ENCODE results near the gene TARBP1. TPM values are rescaled to one million over a fixed set of nuclear protein-coding genes. Genes with fewer than 3 reads are reported as not detected.
A peak's percentile ranks its signal among the peaks of the same experiment; 100 is the strongest.

TARBP1 gene
- polyA plus RNA-seq, 2 of the 4 experiments (the other 2 are of a cell fraction), result 22.4 to 41.1 TPM

DNA sequence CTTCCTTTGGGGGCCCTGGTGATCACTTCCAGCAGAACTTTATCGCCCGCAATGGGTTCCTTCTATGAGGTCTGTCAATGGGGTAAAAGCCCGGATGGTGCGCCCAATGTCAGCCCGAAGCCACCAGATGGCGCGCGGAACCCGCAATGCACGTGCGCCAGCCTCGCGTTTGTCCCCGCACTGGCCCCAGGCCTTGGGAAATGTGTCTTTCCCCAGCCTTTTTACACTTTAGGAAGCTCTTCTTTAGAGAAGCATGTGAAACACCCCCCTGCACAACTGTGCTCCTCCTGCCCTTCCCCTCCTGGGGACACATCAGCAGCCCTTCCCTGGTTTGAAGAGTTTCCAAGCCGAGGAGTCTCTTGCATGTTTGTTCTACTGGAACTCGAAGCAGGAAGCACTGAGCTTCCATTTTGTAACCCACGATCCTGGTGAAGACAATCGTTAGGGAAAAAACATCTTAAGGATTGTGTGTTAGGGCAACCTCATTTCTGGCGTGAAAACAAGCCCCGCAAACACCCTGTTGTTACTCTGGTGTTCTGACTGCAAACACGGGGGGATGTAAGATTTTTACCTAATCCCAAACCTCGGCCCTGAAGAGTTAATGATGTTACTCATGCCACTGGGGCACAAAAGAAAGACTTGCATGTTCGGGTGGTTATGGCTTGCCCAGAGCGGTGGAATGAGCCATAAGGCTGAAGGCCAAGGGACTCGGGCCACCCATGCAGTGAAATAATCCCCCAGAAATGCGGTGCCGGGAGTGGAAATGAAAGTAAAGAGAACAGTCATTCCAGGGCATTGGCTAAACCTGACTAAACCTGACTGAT, 20.4 kb upstream of the TARBP1 start (continued):
- TF ChIP-seq MAFK (IDR thresholded peaks at IDR 0.05; ENCODE audit: partially characterized antibody) (no peak), GATA3 (IDR thresholded peaks at IDR 0.05; ENCODE audit: borderline replicate concordance) (no peak), NPAS2 (CRISPR knock-in tag; IDR thresholded peaks at IDR 0.05; ENCODE audit: borderline replicate concordance) (peak; percentile 78), BHLHE40 (IDR thresholded peaks at IDR 0.05; ENCODE audit: low read depth, low read length) (peak; percentile 63; the same call in 1 of the 2 replicates), EHF (CRISPR knock-in tag; IDR thresholded peaks at IDR 0.05) (peak; percentile 95), ZC3H11A (IDR thresholded peaks at IDR 0.05) (no peak), HES2 (IDR thresholded peaks at IDR 0.05) (no peak), TFCP2L1 (CRISPR knock-in tag; IDR thresholded peaks at IDR 0.05) (no peak), RARB (CRISPR knock-in tag; IDR thresholded peaks at IDR 0.05) (0 out of 2 replicates have a peak, but pooled peaks have one; percentile 41), CBX2 (IDR thresholded peaks at IDR 0.05; ENCODE audit: borderline replicate concordance, low read depth) (no peak), ZSCAN20 (CRISPR knock-in tag; IDR thresholded peaks at IDR 0.05) (peak; percentile 82), RAD21 (conservative IDR thresholded peaks at IDR 0.05 in 1 of 2, IDR thresholded peaks at IDR 0.05 in 1 of 2) (peak; percentile 98 to 100), SMC3 (IDR thresholded peaks at IDR 0.05) (peak; percentile 100)
- TF ChIP-seq, protein P1, sequence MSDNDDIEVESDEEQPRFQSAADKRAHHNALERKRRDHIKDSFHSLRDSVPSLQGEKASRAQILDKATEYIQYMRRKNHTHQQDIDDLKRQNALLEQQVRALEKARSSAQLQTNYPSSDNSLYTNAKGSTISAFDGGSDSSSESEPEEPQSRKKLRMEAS (IDR thresholded peaks at IDR 0.05), result peak; percentile 96

DNA sequence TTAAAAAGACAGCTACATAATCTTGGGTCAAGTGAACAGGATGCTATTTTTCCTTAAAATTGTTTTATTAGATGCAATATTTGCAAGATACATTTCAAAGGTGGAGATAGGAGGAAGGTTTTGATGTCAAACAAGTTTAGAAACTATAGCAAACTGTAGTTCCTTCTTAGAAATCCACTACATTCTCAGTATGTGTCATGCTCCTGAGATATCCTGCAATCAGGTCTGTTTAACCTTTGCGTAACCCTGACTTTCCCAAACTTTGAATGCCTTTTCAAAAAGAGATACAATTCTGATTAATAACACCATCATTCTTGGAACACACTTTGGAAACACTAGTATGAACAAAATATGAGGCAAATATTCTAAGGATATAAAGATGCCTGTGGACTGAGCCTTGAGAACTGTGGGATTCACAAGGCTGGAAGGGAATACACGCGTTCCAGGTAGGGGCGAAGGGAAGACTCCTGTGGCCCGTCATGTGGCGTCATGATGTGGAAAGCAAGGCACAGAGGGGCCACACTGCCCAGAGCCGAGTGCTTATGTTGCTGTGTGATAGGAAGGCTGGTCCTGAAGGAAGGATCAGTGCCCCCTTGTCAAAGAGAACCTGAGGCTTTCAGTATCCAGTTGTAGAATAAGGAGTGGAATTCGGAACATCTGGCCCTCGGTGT, 19.6 kb upstream of the TARBP1 start:
- Histone ChIP-seq H3K9me3 (no peaks in the 10 kb centered on the region), H3K4me3 (no peak overlapping the region), H3K27ac (peak overlapping the region; percentile 88 to 94), H3K4me2 (peak overlapping the region; percentile 41), H3K4me1 (peaks cover 73% of the 10 kb centered on the region)
- FAIRE-seq, result no peak
- no peak for TF ChIP-seq KDM5A (IDR thresholded peaks at IDR 0.05)
- TF ChIP-seq, protein P1 (IDR thresholded peaks at IDR 0.05), result no peak
- no peak for TF ChIP-seq KDM1A (IDR thresholded peaks at IDR 0.05; ENCODE audit: low read depth)
- TF ChIP-seq REST (IDR thresholded peaks at IDR 0.05), result no peak
- no peak for TF ChIP-seq ZNF302 (CRISPR knock-in tag; IDR thresholded peaks at IDR 0.05)
- TF ChIP-seq SMC3 (IDR thresholded peaks at IDR 0.05), result no peak
- TF ChIP-seq, protein P2, sequence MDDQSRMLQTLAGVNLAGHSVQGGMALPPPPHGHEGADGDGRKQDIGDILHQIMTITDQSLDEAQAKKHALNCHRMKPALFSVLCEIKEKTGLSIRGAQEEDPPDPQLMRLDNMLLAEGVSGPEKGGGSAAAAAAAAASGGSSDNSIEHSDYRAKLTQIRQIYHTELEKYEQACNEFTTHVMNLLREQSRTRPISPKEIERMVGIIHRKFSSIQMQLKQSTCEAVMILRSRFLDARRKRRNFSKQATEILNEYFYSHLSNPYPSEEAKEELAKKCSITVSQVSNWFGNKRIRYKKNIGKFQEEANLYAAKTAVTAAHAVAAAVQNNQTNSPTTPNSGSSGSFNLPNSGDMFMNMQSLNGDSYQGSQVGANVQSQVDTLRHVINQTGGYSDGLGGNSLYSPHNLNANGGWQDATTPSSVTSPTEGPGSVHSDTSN (IDR thresholded peaks at IDR 0.05), result no peak
- no peak for TF ChIP-seq HEYL (CRISPR knock-in tag; IDR thresholded peaks at IDR 0.05)
- no peak for TF ChIP-seq FOSL2 (IDR thresholded peaks at IDR 0.05)
- no peak for TF ChIP-seq FOSL2 (CRISPR knock-in tag; IDR thresholded peaks at IDR 0.05)
- no peak for TF ChIP-seq EHF (CRISPR knock-in tag; IDR thresholded peaks at IDR 0.05)
- no peak for TF ChIP-seq HOXB13 (CRISPR knock-in tag; IDR thresholded peaks at IDR 0.05; ENCODE audit: low read depth)
- no peak for TF ChIP-seq CHD2 (IDR thresholded peaks at IDR 0.05; ENCODE audit: low read length, partially characterized antibody)
- TF ChIP-seq, protein P3, sequence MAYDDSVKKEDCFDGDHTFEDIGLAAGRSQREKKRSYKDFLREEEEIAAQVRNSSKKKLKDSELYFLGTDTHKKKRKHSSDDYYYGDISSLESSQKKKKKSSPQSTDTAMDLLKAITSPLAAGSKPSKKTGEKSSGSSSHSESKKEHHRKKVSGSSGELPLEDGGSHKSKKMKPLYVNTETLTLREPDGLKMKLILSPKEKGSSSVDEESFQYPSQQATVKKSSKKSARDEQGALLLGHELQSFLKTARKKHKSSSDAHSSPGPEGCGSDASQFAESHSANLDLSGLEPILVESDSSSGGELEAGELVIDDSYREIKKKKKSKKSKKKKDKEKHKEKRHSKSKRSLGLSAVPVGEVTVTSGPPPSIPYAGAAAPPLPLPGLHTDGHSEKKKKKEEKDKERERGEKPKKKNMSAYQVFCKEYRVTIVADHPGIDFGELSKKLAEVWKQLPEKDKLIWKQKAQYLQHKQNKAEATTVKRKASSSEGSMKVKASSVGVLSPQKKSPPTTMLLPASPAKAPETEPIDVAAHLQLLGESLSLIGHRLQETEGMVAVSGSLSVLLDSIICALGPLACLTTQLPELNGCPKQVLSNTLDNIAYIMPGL (CRISPR knock-in tag; IDR thresholded peaks at IDR 0.05; ENCODE audit: borderline replicate concordance), result no peak
- no peak for TF ChIP-seq CBX2 (IDR thresholded peaks at IDR 0.05; ENCODE audit: borderline replicate concordance, low read depth)
- no peak for TF ChIP-seq GATA3 (IDR thresholded peaks at IDR 0.05; ENCODE audit: borderline replicate concordance)
- no peak for TF ChIP-seq NFE2L2 (conservative IDR thresholded peaks at IDR 0.05; ENCODE audit: low read length)
- ATAC-seq, result peak in 1 of 2 experiments; percentile 56; a peak in 3 of 6 replicates
- POLR2A ChIA-PET, result interaction anchor here (0.6 to 1.6 kb wide), 7 partner anchors 95 to 585 kb away, joined by 3 to 5 read pairs (median 4); partner anchors contain the start of gene IRF2BP2
- 26% methylated on average over 9 of the region's 9 CpGs for WGBS (ENCODE audit: missing lambda C conversion rate)
- CTCF ChIA-PET, result interaction anchor here (0.6 to 4.4 kb wide), 38 partner anchors 9 to 1953 kb away, joined by 3 to 76 read pairs (median 4); no protein-coding TSS in a partner anchor
- DNase-seq (ENCODE audit: low read depth in 1 of 2, low spot score in 1 of 2), result no peak
